Skeletal muscle tissue (tissue), 4 donors: Measurements from ENCODE around the gene KCTD15. TPM values are rescaled to one million over a fixed set of nuclear protein-coding genes. Genes with fewer than 3 reads are reported as not detected.
A peak's percentile ranks its signal among the peaks of the same experiment; 100 is the strongest.
"Not testable (repeated sequence)": the region's sequence is repeated elsewhere in the genome, so short reads cannot be mapped to it uniquely, and the experiment has no call there.

Experiments used
- H3K27ac ChIP-seq: one replicate; pipeline ENCODE4 v1.7.0; 2013; ENCODE audit warnings: mild to moderate bottlenecking, low read depth, low read length, inconsistent platforms
- H3K27me3 ChIP-seq, 3 donors: one replicate each; pipeline ENCODE4 v1.7.0; 2013; ENCODE audit warnings: low read length in 3 of 3; ENCODE audit not compliant: control insufficient read depth in 3 of 3, insufficient read depth in 3 of 3
- H3K36me3 ChIP-seq, 3 donors: one replicate each; pipeline ENCODE4 v1.7.0; 2013; ENCODE audit warnings: low read length in 3 of 3; ENCODE audit not compliant: control insufficient read depth in 3 of 3, insufficient read depth in 3 of 3
- H3K4me1 ChIP-seq, 3 donors: one replicate each; pipeline ENCODE4 v1.7.0; 2013; ENCODE audit warnings: low read length in 3 of 3, mild to moderate bottlenecking in 3 of 3; ENCODE audit not compliant: control insufficient read depth in 3 of 3, insufficient read depth in 3 of 3
- H3K4me3 ChIP-seq, 3 donors: one replicate each; pipeline ENCODE4 v1.7.0; 2013; ENCODE audit warnings: low read length in 3 of 3
- H3K9ac ChIP-seq, 3 donors: one replicate each; pipeline ENCODE4 v1.7.0; 2013; ENCODE audit warnings: low read length in 3 of 3, mild to moderate bottlenecking in 3 of 3, moderate library complexity in 2 of 3, low read depth in 1 of 3
- H3K9me3 ChIP-seq, 3 donors: one replicate each; pipeline ENCODE4 v1.7.0; 2013; ENCODE audit warnings: low read length in 3 of 3; ENCODE audit not compliant: control insufficient read depth in 3 of 3
- total RNA-seq: library from RNA; depleted of rRNA; stranded (reverse); fragments of >200 nt; gene quantifications from one replicate; pipeline ENCODE4 v1.2.3, GENCODE V29; 2014
- donor health status: Osteomylitis.

The KCTD15 gene
- total RNA-seq, 1 donor from 2014 or later, result 34.4 TPM

DNA sequence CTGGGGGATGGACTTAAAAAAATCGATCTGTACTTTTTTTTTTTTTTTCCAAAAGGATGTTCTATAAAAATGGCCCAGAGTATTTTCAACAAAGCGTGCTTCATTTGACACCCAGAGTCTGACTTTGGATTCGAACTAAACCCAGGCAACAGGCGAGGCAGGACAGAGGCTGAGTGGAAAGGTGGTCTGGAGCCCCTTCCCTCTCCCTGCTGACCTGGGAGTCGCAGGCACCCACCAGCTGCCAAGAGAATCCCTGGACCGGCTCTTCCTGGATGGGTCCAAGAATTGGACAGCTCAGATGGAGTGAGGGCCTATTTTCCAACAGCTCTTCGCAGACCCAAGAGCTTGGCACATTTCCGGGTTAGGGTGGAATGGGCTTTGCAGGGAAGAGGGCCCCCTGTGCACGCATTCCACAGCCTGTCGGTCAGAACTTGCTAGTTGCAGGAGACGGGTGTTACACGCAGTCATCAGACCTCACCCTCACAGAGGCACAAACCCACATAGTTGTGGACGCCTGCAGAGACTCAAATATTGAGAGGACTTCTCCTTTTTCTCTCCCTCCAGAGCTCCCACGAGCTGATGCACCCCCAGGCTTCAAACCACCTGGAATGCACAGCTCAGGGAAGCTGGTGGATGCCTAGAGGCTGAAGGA is 15.2 kb downstream of the KCTD15 start:
- Histone ChIP-seq H3K36me3 (peaks cover under 1 to 10% (median under 1%) of the 10 kb centered on the region in 3 donors), H3K27me3 (peaks cover 0 to 2% (median 0%) of the 10 kb centered on the region in 3 donors), H3K27ac (no peak overlapping the region)

DNA sequence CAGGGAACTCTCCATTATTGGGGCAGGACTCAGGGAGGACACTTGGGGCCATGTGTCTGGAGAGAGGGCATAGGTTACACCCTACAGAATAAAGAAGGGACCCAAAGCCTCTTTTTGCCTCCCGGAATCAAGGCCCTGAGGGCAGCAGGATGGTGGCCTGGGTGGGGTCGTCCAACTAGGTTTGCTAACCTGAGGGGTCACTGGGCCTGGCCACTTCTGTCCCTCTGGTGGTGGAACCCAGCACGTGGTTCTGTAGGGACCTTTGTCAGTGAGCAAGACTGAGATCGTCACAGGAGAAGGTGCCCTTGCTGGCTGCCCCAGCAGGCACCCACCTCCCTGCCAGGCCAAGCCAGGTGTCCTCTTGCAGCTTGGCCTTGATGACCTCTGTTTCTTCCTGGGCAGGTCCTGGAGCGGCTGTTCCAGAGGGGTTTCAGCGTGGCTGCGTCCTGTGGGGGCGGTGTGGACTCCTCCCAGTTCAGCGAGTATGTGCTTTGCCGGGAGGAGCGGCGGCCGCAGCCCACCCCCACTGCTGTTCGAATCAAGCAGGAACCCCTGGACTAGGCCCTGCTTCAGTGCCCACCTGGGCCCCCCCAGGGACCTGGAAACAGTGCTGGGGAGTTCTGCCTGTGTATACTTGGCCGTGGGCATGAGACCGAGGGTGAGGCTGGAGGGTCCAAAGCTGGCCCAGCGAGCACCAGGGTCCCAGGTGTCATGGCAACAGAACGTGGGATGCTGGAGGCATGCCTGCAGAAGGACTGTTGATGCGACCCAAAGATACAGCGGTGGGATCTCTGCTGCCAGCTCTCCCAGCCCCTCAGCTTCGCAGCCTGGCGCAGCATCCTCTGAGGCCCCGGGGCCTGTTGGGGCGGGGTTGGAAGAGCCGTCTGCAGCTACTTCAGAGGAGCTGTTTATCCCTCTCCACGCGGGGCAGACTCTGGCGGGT is 16.0 kb downstream of the KCTD15 start:
- H3K9ac ChIP-seq, result no peak overlapping the region
- H3K4me3 ChIP-seq, result no peak overlapping the region
- H3K27me3 ChIP-seq, result peaks cover 0 to 2% (median 0%) of the 10 kb centered on the region in 3 donors
- H3K4me1 ChIP-seq, result no peaks in the 10 kb centered on the region
- H3K9me3 ChIP-seq, result no peaks in the 10 kb centered on the region
- no peak overlapping the region for H3K27ac ChIP-seq
- H3K36me3 ChIP-seq, result peaks cover 0 to 10% (median 0%) of the 10 kb centered on the region in 3 donors

More for the DNA sequence above, 15.2 kb downstream of the KCTD15 start:
- no peaks in the 10 kb centered on the region for H3K9me3 ChIP-seq
- no peak overlapping the region for H3K9ac ChIP-seq
- H3K4me1 ChIP-seq, result no peaks in the 10 kb centered on the region
- no peak overlapping the region for H3K4me3 ChIP-seq

DNA sequence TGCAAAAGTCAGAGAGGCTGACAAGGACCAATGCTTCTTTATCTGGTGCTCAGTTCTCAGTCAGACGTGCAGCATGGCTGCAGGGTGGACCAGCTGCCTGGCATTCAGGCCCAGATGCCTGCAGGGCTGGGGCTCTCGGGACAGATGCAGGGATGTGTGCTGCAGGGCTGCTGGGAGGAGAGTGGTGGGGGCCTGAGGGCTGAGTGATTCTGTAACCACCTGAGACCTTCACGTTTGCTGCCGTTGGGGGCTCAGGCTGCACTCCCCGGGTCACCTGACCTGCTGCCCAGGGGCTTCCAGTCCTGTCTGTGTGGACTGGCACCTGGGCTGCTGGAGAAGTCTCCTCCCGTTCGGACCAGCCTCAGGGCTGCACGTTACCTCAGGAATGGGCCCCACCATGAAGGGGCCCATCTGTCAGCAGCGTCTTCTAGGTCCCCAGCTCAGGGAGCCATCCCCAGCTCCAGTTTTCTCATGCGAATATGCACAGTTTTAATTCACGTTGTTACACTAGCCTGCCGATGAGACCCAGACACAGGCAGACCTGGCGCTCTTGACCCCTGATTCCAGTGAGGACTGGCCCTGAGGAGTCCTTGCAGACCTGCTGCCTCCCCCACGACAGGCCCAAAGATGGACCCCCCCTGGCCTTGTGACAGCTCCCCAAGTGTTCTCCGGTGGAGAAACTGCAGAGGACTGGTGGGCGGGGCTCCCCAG is 16.9 kb downstream of the KCTD15 start:
- peaks cover 0 to 2% (median 0%) of the 10 kb centered on the region in 3 donors for H3K27me3 ChIP-seq
- peaks cover 0 to 10% (median 0%) of the 10 kb centered on the region in 3 donors for H3K36me3 ChIP-seq
- no peak overlapping the region for H3K9ac ChIP-seq
- no peak overlapping the region for H3K4me3 ChIP-seq
- no peaks in the 10 kb centered on the region for H3K9me3 ChIP-seq
- H3K27ac ChIP-seq, result no peak overlapping the region
- H3K4me1 ChIP-seq, result no peaks in the 10 kb centered on the region

DNA sequence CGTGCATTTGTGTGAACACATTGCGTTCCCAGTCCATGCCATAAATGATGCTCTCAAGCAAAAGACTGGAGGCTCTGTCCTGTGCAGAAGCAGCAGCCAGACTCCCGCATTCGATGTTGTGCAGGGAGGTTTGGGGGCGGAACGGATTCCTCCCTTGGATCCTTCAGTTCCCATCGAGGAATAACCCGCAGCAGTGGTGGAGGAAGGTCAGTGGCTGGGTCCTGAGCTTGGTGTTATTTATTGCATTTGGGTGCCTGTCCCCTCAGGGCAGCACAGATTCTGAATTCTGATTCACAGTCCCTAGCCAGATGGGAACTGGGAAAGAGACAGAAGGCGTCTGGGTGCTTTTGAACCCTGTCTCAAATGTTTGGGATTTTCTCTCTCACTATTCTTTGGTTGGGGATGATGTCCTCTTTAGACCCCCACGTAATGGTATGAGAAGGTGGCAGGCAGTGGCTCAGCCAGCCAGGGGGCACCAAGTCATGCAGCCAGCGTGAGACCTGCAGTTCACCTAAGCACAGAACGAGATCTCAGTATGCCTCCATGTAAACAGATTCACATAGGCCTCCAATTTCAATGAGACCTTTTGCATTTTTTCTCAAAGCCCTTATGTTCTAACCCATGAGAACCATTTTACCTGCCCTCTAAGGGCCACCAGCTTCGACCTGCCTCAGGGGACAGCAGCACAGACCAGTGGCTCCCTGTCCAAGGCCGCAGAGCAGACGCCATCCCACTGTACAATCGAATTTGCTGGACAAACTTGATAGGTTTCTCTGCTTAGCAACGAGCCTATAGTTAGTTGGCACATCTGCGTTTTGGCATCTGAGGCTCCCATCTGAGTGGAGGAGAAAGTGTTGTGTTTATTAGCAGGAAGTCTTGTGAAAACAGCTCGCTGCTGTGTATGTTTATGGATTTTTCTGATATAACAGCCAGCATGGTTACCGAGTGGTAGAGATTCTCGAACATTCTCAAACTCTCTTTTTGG is 17.8 kb downstream of the KCTD15 start:
- Histone ChIP-seq H3K27me3 (peaks cover 0 to 2% (median 0%) of the 10 kb centered on the region in 3 donors), H3K4me1 (peaks cover 2 to 3% (median 3%) of the 10 kb centered on the region in 3 donors), H3K36me3 (peaks cover 0 to 10% (median 0%) of the 10 kb centered on the region in 3 donors), H3K27ac (no peak overlapping the region), H3K9me3 (no peaks in the 10 kb centered on the region), H3K4me3 (no peak overlapping the region), H3K9ac (no peak overlapping the region)

DNA sequence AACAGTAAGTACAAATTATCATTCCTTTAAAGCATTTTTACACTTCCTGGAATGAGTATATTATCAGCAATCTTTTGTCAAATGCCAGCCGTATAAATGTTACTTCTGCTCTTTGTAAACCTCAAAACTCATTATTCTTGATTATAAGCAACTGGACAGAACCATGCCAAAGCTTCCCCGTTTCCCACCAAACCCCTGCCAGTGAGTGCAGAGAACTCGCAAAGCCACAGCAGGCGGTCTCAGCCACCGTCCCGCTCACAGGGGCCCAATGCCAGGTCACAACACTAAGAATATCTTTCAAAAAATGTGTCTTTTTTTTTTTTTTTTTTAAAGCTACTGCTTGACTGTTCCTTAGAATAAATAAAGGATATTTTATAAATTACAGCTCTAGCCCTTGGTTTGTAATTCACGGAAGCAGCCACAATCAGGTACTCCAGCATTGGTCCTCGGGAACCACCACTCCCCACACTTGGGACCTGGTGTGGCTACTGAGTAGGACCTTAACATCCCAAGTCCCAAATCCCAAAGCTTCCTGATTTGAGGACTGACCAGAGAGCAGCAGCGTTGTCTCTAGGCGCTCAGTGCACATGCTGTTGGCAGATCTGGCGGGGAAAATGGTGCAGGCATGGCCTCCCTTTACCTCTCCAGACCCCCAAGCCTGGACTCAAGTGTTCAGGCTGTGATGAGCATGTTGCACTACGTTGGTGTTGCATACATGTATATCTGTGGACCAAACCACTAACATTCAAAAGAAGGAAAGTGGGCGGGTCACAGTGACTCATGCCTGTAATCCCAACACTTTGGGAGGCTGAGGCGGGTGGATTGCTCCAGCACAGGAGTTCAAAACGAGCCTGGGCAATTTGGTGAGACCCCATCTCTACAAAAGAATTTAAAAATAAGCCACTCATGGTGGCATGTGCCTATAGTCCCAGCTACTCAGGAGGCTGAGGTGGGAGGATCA is 19.0 kb downstream of the KCTD15 start:
- Histone ChIP-seq H3K36me3 (peaks cover 0 to 10% (median 0%) of the 10 kb centered on the region in 3 donors), H3K9me3 (no peaks in the 10 kb centered on the region), H3K9ac (no peak overlapping the region), H3K4me3 (no peak overlapping the region), H3K4me1 (peaks cover 12 to 13% (median 13%) of the 10 kb centered on the region in 3 donors), H3K27ac (no peak overlapping the region), H3K27me3 (peaks cover 0 to 2% (median 1%) of the 10 kb centered on the region in 3 donors)

DNA sequence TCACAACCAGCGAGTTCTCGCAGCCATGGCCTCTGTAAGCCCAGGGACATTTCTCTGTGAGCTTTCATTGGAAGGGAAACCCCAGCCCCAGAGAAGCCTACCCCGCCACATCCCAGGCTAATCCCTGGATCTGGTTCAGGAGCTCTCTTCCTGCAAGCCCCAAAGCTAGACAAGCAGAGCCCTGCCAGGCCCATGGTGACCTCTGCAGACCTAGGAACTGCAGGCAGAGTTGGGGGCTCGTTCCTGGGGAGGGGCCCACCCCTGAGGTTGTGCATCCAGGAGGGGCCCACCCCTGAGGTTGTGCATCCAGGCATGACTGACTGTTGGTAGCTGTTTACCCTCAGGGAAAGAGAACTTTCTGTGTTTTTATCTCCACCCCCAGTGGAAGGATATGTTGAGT is 21.7 kb downstream of the KCTD15 start:
- Histone ChIP-seq H3K4me1 (peaks cover 14 to 16% (median 15%) of the 10 kb centered on the region in 3 donors), H3K27me3 (peaks cover 2 to 4% (median 2%) of the 10 kb centered on the region in 3 donors), H3K36me3 (peaks cover 0 to 3% (median 0%) of the 10 kb centered on the region in 3 donors), H3K27ac (no peak overlapping the region), H3K9me3 (peaks cover 0 to 2% (median 0%) of the 10 kb centered on the region in 3 donors), H3K9ac (no peak overlapping the region), H3K4me3 (no peak overlapping the region)

DNA sequence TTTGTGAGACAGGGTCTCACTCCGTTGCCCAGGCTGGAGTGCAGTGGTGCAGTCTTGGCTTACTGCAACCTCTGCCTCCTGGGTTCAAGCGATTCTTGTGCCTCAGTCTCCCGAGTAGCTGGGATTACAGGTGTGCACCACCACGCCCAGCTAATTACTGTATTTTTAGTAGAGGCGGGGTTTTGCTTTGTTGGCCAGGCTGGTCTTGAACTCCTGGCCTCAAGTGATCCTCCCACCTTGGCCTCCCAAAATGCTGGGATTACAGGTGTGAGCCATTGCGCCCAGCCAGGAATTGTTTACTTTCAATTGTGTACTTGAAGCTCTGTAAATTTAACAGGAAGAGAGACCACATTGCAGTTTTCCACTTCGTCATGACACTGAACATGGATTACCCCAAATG is 22.4 kb downstream of the KCTD15 start:
- not testable (repeated sequence) for H3K27ac ChIP-seq, H3K36me3 ChIP-seq, H3K9ac ChIP-seq, H3K9me3 ChIP-seq, H3K4me3 ChIP-seq, H3K27me3 ChIP-seq
- peaks cover 14 to 16% (median 15%) of the 10 kb centered on the region in 3 donors for H3K4me1 ChIP-seq

DNA sequence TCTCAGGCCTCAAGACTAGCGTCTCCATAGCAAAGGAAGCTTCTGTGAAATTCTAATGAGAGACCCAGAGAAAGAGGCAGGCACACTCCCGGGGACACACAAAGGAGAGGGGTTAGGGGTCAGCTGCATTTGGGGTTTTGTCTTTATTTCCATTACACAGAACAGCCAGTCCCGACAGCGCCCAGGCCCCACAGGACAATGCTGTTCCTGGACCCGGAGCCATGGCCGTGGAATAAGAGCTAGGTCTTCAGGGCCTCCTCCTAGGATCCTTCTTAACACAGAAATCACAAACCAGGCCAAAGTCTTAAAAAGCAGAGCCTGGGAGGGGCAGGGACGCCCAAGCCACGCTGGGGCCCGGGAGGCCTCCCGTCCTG is 22.8 kb downstream of the KCTD15 start:
- Histone ChIP-seq H3K27me3 (peaks cover 2 to 4% (median 2%) of the 10 kb centered on the region in 3 donors), H3K9me3 (peaks cover 0 to 2% (median 0%) of the 10 kb centered on the region in 3 donors), H3K27ac (peak overlapping the region; percentile 54), H3K36me3 (no peaks in the 10 kb centered on the region), H3K9ac (peak overlapping the region; percentile 43 to 73 (median 50)), H3K4me3 (peak overlapping the region; percentile 56 to 70 (median 66)), H3K4me1 (peaks cover 14 to 16% (median 15%) of the 10 kb centered on the region in 3 donors)
